ENCODE measurements around the gene KCNJ6.

Gene KCNJ6

DNA sequence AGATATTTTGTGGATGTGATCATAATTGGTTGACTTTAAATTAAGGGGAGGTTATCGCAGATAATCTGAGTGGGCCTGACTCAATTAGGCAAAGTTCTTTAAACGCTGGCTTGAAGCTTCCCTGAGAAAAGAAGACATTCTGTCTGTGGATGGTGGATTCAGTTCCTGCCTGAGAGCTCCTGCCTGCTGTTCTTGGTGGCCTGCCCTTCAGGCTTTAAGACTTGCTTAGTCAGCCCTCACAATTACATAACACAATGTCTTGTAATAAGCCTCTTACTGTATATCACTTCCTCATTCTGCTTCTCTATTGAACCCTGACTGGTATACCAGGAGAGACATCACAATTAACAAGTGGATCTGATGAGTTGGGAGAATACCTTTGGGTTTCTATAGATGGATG is 50.2 kb downstream of the KCNJ6 start:
- DNase-seq (ENCODE audit: low read depth in 3 of 3, low spot score in 1 of 3): no peak

DNA sequence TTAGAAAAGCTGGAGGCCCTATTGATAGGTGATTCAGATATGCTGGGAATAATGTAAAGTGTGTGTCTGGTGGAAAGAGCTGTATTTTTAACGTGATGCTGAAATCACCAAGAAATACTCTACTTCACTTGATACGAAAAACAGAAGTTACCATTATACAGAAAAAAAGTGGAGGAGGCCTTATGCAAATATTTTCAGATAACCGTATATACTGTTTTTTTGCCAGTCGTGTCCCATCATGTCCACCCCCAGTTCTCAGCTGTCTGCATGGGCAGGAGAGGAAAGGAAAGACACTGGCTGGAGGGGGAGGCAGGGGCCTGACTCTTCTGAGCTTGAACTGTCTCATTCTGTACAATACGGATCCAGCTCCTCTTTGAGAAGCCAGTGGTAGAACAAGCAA is 51.1 kb downstream of the KCNJ6 start:
- DNase-seq (ENCODE audit: low read depth in 3 of 3, low spot score in 1 of 3): no peak

DNA sequence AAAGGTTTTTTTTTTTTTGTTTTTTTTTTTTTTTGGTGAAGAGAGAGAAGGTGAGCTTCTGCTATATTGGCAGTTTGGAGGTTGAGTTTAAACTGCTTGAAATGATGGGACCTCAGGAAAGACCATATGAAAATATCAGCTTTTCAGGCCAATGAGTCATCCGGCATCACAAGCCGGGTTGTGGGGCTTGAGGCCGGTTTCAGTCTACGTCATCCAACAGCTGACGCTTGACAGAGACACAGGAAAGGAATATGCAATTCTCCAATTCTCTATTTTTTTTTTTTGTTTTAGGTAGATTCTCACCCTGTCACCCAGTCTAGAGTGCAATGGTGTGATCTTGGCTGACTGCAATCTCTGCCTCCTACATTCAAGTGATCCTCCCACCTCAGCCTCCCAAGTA is 52.4 kb downstream of the KCNJ6 start:
- DNase-seq (ENCODE audit: low read depth in 3 of 3, low spot score in 1 of 3): no peak

DNA sequence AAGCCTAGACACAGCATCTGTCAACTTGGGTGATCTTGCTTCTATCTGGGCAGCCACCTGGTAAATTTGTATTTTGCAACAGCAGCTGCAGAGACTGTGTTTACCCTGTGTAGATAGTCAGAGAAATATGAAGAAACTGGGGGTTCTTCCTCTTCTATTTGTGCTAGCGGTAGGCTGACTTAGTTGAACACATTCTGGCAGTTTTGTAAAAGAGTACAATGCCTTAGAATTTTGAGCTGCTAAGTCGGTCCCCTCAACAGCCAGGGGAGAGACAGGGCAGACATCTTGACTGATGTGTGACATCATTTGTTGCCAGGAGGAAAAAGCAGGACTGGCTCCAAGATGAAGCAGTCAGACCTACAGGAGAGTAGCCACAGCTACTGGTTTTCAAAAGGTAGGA is 53.7 kb downstream of the KCNJ6 start:
- no peak for DNase-seq (ENCODE audit: low read depth in 3 of 3, low spot score in 1 of 3)

DNA sequence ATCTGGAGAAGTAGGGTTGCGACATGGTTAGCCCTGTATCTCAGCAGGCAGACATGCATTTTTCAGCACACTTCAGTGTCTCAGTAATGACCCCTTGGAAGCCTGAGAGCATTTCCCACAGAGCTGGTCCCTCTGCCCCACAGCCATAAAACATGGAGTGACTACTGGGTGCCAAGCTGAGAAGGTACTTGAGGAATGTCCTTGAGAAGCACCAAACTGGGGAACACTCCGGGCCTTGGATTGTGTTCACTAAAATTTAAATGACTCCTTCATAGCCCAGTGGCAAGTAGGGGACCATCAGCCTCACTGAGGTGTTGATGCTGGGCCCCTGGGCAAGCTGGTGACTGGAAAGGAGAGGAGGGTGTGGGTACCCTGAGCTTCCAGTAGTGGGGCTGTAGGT is 54.7 kb downstream of the KCNJ6 start:
- DNase-seq (ENCODE audit: low read depth in 3 of 3, low spot score in 1 of 3): no peak

DNA sequence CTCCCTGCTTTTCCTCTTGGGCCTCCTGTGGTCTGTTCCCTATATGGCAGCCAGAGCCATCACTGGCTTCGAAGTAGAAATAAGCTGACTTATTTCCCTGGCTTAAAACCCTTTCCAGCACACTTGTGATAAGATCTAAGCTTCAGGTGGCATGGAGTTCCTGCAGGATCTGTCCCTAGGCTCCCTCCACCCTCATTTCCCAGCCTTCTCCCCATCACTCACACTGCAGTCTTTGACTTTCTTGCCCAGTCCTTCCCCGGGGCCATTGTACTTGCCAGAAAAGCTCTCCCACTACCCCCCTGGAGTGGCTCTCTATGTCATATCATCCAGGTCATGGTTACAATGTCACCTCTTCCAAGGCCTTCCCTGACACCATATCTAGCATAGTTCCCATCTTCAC is 55.8 kb downstream of the KCNJ6 start:
- no peak for DNase-seq (ENCODE audit: low read depth in 3 of 3, low spot score in 1 of 3)

DNA sequence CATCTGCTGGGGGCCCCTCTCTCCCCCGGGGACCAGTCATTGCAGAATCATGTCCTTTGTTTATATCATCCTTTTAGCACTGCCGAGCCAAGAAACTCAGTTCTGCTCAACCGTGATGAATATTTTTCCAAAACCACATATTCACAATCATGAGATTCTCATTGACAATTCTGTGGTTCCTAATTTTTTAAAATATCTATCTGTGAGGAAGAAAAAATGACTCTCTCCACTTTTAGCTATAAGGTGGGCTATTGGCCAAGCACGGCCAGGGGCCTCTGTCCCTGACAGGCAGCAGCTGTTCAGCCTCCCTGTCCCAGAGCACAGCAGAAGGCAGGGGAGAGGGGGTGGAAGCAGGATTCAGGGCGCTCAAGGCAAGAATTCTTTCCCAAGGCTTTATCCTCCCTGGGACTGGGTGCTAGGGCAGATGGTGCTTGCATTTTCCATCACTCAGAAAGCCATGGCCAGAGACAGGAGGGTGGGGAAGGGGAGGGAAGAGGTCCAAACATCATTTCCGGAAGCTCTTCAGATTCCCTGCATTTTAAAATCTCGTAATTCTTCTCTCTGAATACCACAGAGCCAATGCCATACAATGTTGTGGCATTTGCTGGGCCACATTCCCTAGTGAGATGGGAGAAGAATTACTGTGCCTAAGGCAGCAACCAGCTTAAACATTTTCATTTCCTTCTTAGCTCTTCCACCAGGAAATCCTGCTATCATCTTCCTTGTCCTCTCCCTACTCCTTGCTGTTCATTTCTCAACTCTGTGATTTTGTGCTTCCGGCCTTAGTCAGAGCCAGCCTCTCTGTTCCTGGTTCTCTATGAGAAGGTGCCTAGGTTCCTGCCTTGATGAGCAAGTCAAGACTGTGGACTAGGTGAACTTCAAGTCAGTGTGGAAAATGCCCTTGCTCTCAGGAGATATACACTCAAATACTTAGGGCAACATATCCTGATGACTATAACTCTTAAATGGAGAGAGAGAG is 60.3 kb downstream of the KCNJ6 start:
- no peak for DNase-seq (ENCODE audit: low read depth in 3 of 3, low spot score in 1 of 3)

DNA sequence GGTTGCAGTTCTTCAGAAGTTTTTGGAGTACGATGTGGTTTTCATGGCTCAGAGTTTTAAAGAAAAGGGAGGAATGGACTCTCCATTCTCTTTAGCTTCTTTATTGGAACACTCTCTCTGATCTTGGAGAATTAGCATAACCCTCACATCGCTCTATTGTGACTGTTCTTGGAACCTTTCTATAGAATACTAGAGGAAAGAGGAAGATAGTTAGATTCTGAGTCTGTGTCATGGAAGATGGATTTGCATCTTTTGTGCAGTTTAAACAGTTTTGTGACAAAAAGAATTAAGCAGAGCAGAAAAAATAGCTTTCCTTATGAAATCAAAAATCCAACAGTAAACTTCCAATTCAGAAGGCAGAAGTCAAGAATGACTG is 61.0 kb downstream of the KCNJ6 start:
- DNase-seq (ENCODE audit: low read depth in 3 of 3, low spot score in 1 of 3): no peak

DNA sequence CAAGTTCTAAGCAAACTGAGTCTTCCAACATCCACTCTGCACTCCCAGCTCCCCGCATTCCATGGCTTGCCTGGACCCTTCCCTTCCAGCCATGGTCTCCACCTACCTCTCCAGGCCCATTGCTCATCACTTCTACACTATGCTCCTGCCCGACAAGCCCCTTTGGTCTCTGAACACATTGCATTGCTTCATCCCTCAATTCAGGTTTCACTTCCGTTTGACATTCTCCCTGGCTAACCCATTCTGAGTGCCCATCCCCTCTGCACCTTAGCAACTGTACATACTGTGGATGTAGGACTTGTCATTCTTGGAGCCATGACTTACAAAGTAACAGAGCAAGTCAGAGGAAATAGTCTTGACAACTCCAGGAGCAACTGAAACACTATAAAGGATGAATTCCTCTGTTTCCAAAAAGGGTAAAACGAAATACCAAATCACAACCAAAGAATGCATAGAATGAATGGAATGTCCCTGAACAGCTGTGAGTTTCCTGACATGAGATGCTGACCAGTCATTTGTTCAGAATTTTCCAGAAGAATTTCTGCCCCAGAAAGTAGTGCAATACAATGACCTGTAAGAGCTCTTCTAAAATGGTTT is 66.7 kb downstream of the KCNJ6 start:
- DNase-seq (ENCODE audit: low read depth in 3 of 3, low spot score in 1 of 3): no peak

DNA sequence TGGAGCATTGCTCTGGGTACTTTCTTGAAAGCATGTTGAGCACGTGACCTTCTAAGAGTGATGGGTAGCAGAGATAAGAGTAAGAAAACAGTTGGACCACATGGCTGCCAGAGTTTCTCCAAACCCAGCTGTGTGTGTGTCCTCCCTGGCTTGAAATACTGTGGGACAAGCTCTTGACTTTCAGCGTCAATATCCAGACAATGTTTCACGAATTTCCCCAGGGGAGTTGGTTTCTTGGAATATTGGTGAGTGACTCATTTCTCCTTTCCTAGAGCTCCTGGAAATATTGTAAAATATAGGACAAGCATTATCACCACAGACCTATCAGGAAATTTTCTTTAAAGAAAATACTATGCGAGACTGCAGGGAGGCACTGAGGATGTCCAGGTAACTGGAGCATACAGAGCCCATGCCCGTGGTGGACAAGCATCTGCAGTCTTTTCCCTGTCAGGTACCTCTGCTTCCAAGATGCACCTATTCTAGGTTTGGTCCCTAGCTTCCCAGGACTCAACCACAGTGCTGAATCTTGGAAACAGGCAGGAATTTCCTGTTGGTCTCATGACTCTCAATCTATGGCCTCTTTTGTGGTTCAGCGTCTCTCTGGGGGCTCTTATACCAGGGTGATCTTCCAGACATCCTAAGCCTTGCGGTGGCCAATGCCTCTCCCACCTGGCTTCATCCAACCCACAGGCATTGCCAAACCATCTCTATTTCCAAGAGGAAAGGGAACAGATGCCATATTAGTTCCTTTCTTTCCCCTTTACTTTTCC is 67.4 kb downstream of the KCNJ6 start:
- no peak for DNase-seq (ENCODE audit: low read depth in 3 of 3, low spot score in 1 of 3)

DNA sequence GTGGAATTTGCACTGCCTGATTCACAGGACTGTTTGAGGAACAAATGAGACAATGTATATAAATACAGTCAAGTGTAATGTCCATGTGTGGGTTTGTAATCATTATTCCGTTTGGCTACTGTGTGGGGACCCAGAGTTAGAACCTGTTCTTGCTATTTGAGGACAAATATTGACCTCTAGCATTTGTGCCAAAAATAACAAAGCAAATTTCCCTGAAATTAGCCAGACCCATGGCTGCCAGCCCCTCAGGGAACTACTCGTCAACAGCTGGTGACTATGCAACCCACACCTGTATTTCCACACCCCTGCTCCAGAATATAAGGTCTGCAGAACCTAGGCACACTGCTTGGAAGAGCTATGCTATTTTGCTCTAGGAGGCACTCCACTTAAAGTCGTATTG is 70.7 kb downstream of the KCNJ6 start:
- no peak for DNase-seq (ENCODE audit: low read depth in 3 of 3, low spot score in 1 of 3)

DNA sequence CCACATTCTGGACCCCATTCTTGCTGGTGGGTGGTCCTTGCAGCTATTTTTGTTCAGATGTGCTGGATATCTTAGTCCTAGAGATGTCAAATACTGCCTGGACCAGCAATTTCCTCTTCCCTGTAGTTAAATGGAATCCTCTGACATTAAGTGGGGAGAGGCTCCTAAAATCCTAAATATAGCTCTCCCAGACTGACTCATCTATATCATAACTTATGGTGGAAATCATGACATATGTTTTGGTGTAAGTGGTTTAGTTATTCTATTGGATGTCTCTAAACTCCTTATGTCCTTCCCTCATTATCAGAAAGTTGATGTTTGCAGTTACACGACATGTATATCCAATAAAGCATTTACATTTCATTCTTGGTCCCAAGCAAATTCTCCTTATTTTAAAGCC is 73.1 kb downstream of the KCNJ6 start:
- DNase-seq (ENCODE audit: low read depth in 3 of 3, low spot score in 1 of 3): no peak

DNA sequence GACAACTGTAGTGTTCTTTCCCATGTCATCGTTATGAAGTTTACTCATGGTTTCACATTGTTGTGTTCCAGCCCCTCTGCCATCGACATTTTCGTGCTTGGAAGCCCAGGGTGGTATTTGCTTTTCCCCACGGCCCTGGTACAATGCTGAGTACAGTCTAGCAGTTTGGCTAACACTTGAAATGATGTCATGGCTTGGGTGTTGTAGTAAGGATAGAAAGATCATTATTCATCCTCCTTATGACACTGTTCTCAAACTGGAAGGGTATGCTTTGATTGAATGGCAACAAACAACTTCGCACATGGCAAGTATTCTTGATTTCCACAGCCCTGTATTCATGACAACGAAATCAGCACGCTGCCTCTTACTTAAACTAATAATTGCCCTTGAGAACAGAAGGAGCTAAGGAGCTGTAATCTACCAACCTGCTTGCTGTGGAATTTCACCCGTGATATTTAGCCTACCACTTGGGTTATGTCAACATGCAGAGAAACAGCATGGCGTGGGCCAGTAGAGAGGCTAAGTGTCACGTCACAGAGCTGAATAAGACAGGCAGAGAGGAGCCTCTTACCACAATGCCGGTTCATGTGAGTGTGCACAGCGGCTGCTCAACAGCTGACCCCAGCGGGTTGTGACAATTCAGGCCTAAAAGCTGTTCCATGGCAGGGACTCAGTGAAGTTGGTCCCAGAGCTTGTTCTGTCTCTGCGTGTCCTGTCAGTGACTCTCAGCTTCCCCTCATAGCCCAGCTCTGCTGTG is 73.9 kb downstream of the KCNJ6 start:
- DNase-seq (ENCODE audit: low read depth in 3 of 3, low spot score in 1 of 3): no peak

DNA sequence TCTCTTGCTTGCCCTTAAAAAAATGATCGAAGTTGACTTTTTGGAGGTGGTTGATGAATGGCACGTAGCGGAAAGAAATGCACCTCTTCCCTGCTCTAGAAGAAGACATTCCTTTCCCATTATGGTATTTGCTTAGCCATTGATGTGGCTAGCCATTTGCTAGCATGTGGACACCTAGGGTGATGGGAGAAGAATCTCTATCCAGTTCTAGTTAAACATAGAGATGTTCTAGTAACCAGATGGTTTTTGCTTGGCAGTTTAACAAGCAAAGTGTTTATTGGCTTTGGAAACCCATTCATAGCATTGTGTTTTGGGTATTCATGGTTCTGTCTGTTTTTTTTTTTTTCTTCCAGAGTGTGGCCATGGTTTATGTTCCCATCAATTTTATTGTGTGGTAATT is 78.9 kb downstream of the KCNJ6 start:
- DNase-seq (ENCODE audit: low read depth in 3 of 3, low spot score in 1 of 3): no peak

DNA sequence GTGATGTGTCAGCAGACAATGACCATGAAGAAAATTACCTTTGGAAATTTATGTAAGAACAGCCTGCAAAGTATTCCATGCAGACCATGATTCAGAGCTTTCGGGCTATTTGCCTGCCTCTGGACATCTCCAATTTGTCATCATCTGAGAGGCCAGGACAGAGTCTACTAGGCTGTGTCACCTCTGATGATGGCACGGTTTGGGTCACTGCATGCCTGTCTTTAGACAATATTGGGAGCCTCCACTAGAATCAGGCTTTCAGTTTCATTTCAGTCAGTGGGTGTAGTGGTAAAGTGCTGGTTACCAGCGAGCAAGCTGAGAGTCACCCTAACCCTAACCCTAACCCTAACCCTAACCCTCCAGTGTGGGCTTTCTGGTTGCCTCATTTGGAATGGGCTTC is 80.8 kb downstream of the KCNJ6 start:
- no peak for DNase-seq (ENCODE audit: low read depth in 3 of 3, low spot score in 1 of 3)

DNA sequence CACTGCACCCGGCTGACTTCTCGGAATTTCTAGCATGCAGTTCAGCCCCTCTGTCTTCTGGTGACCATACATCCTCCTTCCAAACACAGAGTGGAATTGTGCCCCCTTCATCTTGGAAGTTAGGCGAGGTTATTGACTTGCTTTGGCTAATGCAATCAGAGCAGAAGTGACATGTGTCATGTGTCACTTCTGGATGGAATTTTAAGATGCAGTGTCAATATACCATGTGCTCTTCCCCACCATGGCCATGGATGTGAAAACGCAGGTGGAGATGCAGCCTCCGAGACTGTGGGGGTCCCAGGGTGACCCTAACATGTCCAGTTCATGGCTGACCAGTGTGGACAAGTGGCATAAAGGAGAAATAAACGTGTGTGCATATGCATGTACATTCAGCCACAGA is 83.0 kb downstream of the KCNJ6 start:
- no peak for DNase-seq (ENCODE audit: low read depth in 3 of 3, low spot score in 1 of 3)

DNA sequence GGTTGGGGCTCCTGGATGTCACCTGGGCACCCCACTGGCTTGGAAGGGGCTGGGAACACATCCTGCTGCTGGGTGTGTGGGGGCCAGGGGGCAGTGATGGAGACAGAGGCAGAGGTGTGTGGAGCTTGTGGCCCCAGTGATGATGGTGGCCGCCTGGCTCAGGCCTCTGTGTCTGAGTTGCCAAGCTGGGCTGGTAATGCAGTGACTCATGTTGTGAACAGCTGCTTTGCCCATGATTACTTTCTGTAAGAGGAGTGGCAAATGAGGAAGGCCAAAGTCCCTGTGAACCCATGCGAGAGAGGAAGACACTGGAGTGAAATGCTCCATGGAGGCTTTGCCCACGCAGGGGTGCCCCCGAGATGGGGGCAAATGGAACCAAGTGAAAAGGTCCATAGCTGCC is 86.8 kb downstream of the KCNJ6 start:
- no peak for DNase-seq (ENCODE audit: low read depth in 3 of 3, low spot score in 1 of 3)

DNA sequence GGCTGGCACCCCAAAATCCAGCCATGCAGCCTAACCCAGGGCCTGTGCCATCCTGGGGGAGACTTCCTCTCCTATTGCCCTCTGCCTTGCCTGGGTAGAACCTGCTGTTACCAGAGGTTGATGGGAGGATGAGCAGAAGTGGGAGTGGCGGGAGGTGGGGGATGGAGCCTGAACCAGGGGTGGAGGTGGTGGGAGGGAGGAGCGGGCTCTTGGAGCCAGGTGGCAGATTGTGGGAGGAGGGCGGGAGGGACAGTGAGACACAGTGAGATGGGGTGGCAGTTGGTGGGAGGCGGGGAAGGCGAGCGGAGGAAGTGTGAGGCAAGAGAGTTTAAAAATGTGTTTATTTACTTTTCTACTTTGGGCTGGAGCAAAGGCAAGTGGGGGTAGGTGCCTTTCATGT is 87.3 kb downstream of the KCNJ6 start:
- no peak for DNase-seq (ENCODE audit: low read depth in 3 of 3, low spot score in 1 of 3)

DNA sequence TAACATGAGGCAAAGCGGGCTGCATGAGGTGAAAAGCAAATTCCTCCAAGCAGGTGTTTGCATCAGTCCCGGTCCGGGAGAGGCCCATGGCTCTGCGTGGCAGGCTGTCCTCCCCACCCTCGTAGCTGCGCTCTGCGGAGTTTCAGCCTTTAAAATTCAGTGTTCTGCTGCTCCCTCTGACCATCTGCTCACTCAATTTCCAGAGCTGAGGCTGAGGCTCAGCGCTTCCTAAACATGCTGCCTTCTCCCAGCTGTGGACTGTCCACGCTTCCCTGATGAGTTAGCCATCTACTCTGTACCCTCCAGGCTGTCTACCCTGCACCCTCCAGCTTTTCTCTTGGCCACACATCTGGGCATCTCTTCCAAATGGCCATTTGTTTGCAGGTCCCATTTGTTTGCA is 87.7 kb downstream of the KCNJ6 start:
- DNase-seq (ENCODE audit: low read depth in 3 of 3, low spot score in 1 of 3): no peak

DNA sequence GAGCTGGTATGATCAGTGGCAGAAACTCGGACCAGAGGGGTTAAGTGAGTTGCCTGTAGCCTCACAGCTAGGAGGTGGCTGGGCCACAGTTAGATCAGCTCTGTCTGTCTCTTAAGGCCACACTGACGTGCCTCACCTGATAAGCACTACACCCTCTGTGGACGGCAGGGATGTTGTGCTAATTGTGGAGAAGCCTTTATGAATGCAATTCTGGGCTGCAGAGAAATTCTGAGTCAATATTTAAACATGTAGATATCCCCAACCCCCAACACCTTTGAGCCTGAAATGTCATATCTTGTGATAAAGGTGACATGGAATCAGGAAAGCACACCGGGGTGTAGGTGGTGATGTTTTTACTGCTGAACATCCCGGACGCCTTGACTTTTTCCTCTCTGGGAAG is 88.3 kb downstream of the KCNJ6 start:
- DNase-seq (ENCODE audit: low read depth in 3 of 3, low spot score in 1 of 3): no peak

DNA sequence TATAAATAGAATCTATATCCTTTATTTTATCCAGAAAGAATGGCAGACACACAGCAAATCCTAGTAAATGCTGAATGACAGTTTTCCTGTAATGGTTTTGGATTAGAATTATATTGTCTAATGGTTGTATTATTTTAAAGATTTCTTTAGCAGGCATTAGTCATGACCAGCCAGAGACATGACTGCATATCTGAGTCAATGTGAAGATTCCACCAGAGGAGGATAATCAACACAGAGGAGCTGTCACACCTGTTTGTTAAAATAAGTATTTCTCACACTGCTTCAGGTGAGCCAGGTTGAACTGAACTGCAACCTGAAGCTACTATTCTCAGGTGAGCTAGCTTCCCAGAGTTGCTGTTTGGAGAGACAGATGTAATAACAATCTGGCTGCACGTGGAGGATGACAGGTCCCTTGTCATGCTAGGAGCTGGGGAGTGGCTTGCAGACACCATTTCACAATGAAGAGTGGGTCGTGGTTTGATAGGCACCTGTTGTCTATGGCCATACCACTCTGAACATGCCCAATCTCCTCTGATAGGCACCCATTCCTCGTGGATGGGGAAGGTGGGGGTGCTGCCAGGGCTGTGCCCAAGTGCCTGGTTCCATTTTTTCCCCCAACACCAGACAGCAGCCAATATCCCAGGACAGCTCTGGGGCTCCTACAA is 94.3 kb downstream of the KCNJ6 start:
- no peak for DNase-seq (ENCODE audit: low read depth in 3 of 3, low spot score in 1 of 3)

Measured in stimulated activated CD4-positive, alpha-beta T cell treated with anti-CD3 and anti-CD28 coated beads, TNF-alpha, amount 100 ng/mL, for 1 hour (primary cell).